Testis (tissue), 3 donors: ENCODE results near the gene RPL9. TPM values are rescaled to one million over a fixed set of nuclear protein-coding genes. Genes with fewer than 3 reads are reported as not detected.

Experiments
- DNase-seq: peaks from one replicate; pipeline ENCODE4 v3.0.0-alpha.2; 2019
- H3K27ac ChIP-seq, 2 donors: fragments of 200-600 bp; sonication (generic); one replicate each; pipeline ENCODE4 v1.5.1; 2019
- H3K27me3 ChIP-seq: fragments of 200-600 bp; sonication (generic); one replicate; pipeline ENCODE4 v1.5.1; 2019
- H3K36me3 ChIP-seq: fragments of 200-600 bp; sonication (generic); one replicate; pipeline ENCODE4 v1.5.1; 2017; ENCODE audit warnings: low read depth; ENCODE audit errors: missing control alignments
- H3K4me1 ChIP-seq: fragments of 200-600 bp; sonication (generic); one replicate; pipeline ENCODE4 v1.5.1; 2019
- H3K4me3 ChIP-seq, 2 donors: fragments of 200-600 bp; sonication (generic); one replicate each; pipeline ENCODE4 v1.5.1; 2017 to 2019
- H3K9me3 ChIP-seq: fragments of 200-600 bp; sonication (generic); one replicate; pipeline ENCODE4 v1.5.1; 2017
- POLR2A ChIP-seq: fragments of 450-650 bp; IDR thresholded peaks from one replicate; pipeline ENCODE4 v1.6.1; 2017; ENCODE audit warnings: antibody characterized with exemption, mild to moderate bottlenecking, moderate library complexity
- WGBS, 2 donors: methylation state at CpG; one replicate each; pipeline ENCODE4 v1.1.5; 2018; 5-methylcytosine and 5-hydroxymethylcytosine counted together
- intact Hi-C: fragments of 100-400 bp; cut with DNase I; formaldehyde crosslinking; loops from one replicate; pipeline ENCODE4 v1.15.1; 2023; ENCODE audit warnings: low total_unique reads
- polyA plus RNA-seq: library from polyadenylated mRNA; stranded (reverse); fragments of 350-450 nt; fragmentation: Illumina TruSeq; extraction: RNeasy Lipid Tissue Mini Kit (QIAGEN cat#74804); gene quantifications from one replicate; pipeline ENCODE4 v1.2.3, GENCODE V29; 2014; ENCODE audit warnings: low read depth, low replicate concordance; ENCODE audit not compliant: insufficient read depth
- total RNA-seq, 2 donors: library from RNA; depleted of rRNA; stranded (reverse); fragments of >200 nt; gene quantifications; one replicate each; pipeline ENCODE4 v1.2.3, GENCODE V29; 2016
- TF ChIP-seq, protein P1 (sequence below), 3 experiments: fragments of 450-650 bp in 2 of 3; fragments of 200-600 bp in 1 of 3; sonication (generic) in 1 of 3; IDR thresholded peaks; one replicate each; pipeline ENCODE4 v1.5.1; 2016 to 2019; ENCODE audit warnings: antibody characterized with exemption in 3 of 3, mild to moderate bottlenecking in 2 of 3, moderate library complexity in 1 of 3

The RPL9 gene
- total and polyA plus RNA-seq, 3 donors from 2014 or later: 755 to 1,315 (median 1,313) TPM

DNA sequence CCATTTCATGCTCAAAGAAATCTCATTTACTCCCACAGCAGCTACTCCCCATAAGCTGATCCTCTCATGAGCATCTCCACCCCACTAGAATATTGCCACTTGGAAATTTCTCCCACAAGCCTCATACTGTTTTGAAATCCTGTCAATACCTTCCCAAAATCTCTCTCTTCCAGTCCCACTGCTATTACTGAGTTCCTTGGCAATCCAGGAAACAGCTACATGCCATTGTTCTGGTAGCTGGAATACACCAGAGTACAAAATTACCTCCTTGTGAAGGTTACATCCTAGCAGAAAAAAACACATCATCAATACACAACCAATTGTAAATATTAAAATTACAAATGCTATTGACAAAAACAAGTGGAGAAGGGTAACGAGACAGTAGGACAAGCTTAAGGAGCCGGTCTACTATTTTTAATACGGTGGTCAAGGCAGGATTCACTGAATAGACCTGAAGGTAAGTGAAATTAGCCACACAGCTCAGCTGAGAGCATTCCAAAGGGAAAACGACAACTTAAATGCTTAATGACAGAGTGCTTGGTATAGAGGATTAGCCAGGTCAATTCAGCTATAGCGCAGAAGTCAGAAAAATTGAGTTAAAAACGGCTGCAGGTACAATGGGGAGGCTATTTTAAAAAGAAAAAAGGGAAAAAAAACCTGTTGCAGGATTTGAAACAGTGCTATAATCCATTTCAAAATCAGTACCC is 6.4 kb downstream of the RPL9 start:
- no peaks in the 10 kb centered on the region for H3K36me3 ChIP-seq
- intact Hi-C loops: no loop called here

DNA sequence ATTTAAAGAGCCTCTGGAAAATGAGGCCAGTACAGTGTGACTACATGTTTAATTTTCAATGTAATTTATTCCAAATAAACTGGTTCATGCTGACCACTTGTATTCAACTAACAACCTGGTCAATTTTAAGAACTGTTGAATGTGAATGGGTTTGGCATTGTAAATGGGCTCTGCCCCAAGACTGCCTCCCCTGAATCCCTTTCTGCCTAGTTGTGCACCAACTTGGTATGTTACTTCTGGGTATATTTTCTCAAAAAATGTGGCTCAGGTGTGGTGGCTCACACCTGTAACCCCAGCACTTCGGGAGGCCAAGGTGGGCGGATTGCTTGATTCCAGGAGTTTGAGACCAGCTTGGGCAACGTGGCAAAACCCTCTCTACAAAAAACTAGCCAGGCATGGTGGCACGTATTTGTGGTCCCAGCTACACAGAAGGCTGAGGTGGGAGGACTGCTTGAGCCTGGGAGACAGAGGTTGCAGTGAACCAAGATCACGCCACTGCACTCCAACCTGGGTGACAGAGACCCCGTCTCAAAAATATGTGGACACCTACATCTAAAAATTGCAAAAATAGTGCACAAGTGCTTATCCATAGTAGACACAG is 7.2 kb downstream of the RPL9 start:
- H3K4me3 ChIP-seq: no peak overlapping the region
- no peak overlapping the region for H3K27ac ChIP-seq
- H3K27me3 ChIP-seq: no peaks in the 10 kb centered on the region
- no peaks in the 10 kb centered on the region for H3K36me3 ChIP-seq
- TF ChIP-seq, protein P1, sequence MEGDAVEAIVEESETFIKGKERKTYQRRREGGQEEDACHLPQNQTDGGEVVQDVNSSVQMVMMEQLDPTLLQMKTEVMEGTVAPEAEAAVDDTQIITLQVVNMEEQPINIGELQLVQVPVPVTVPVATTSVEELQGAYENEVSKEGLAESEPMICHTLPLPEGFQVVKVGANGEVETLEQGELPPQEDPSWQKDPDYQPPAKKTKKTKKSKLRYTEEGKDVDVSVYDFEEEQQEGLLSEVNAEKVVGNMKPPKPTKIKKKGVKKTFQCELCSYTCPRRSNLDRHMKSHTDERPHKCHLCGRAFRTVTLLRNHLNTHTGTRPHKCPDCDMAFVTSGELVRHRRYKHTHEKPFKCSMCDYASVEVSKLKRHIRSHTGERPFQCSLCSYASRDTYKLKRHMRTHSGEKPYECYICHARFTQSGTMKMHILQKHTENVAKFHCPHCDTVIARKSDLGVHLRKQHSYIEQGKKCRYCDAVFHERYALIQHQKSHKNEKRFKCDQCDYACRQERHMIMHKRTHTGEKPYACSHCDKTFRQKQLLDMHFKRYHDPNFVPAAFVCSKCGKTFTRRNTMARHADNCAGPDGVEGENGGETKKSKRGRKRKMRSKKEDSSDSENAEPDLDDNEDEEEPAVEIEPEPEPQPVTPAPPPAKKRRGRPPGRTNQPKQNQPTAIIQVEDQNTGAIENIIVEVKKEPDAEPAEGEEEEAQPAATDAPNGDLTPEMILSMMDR (IDR thresholded peaks at IDR 0.05): no peak
- no peak for TF ChIP-seq POLR2A
- DNase-seq: no peak
- intact Hi-C loops: no loop called here
- 82 to 85% methylated on average over 6 of the region's 6 CpGs for WGBS, 2 donors
- peaks cover 4% of the 10 kb centered on the region for H3K4me1 ChIP-seq
- H3K9me3 ChIP-seq: no peaks in the 10 kb centered on the region

More for the DNA sequence above, 6.4 kb downstream of the RPL9 start:
- Histone ChIP-seq H3K4me3 (no peak overlapping the region), H3K27ac (no peak overlapping the region), H3K9me3 (no peaks in the 10 kb centered on the region), H3K4me1 (peaks cover 9% of the 10 kb centered on the region), H3K27me3 (no peaks in the 10 kb centered on the region)
- no peak for DNase-seq
- 85% methylated on average over 6 of the region's 6 CpGs for WGBS, 2 donors
- TF ChIP-seq, protein P1 (IDR thresholded peaks at IDR 0.05): no peak
- no peak for TF ChIP-seq POLR2A

DNA sequence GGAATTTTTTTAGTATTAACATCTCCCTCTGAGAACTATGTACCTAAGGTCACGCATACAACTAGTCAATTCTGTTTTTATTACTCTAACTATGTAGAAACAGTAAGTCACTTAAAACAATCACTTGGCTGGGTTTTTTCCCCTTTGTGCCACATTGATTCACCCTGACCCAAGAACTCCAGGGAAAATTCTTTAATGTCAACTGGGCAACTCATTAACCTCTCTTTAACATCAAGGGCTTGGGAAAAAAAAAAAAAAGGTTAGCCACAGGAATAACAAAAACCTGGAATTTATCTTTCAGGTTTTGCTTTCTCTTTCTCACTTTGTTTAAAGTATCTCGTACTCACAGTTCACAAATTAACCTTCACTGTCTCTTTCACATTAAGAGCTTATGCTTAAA is 8.1 kb downstream of the RPL9 start:
- no peak for DNase-seq
- Histone ChIP-seq H3K4me3 (no peak overlapping the region), H3K27ac (no peak overlapping the region), H3K36me3 (no peaks in the 10 kb centered on the region), H3K4me1 (peaks cover 3% of the 10 kb centered on the region), H3K27me3 (no peaks in the 10 kb centered on the region), H3K9me3 (no peaks in the 10 kb centered on the region)
- intact Hi-C loops: no loop called here
- TF ChIP-seq, protein P1 (IDR thresholded peaks at IDR 0.05): no peak
- no peak for TF ChIP-seq POLR2A
- WGBS, 2 donors: 85 to 88% methylated on average over 2 of the region's 2 CpGs

DNA sequence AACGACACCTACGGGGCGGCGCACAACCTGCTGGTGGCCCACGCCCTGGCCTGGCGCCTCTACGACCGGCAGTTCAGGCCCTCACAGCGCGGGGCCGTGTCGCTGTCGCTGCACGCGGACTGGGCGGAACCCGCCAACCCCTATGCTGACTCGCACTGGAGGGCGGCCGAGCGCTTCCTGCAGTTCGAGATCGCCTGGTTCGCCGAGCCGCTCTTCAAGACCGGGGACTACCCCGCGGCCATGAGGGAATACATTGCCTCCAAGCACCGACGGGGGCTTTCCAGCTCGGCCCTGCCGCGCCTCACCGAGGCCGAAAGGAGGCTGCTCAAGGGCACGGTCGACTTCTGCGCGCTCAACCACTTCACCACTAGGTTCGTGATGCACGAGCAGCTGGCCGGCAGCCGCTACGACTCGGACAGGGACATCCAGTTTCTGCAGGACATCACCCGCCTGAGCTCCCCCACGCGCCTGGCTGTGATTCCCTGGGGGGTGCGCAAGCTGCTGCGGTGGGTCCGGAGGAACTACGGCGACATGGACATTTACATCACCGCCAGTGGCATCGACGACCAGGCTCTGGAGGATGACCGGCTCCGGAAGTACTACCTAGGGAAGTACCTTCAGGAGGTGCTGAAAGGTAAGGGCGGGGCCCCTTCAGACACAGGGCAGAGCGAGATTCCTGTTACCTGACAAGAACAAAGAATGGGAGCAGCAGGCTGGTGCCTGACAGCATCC is 11.7 kb downstream of the RPL9 start:
- WGBS, 2 donors: 4 to 13% methylated on average over 9 to 50 of the region's 61 CpGs
- Histone ChIP-seq H3K4me3 (peak overlapping the region; percentile 47 to 56), H3K27me3 (no peaks in the 10 kb centered on the region), H3K27ac (no peak overlapping the region), H3K9me3 (no peaks in the 10 kb centered on the region), H3K4me1 (peaks cover 3% of the 10 kb centered on the region), H3K36me3 (no peaks in the 10 kb centered on the region)
- TF ChIP-seq POLR2A: no peak
- TF ChIP-seq, protein P1 (IDR thresholded peaks at IDR 0.05): no peak
- peak; percentile 68 for DNase-seq
- intact Hi-C loops: no loop called here
